ENCODE data around the gene KIF5B. TPM values are rescaled to one million over a fixed set of nuclear protein-coding genes. Genes with fewer than 3 reads are reported as not detected.

Gene KIF5B
- total and polyA plus RNA-seq, 9 of the 15 experiments (the other 6 are each of a cell fraction or from before 2014, with no cell fraction given): 24.4 to 94.4 (median 68.9) TPM

DNA sequence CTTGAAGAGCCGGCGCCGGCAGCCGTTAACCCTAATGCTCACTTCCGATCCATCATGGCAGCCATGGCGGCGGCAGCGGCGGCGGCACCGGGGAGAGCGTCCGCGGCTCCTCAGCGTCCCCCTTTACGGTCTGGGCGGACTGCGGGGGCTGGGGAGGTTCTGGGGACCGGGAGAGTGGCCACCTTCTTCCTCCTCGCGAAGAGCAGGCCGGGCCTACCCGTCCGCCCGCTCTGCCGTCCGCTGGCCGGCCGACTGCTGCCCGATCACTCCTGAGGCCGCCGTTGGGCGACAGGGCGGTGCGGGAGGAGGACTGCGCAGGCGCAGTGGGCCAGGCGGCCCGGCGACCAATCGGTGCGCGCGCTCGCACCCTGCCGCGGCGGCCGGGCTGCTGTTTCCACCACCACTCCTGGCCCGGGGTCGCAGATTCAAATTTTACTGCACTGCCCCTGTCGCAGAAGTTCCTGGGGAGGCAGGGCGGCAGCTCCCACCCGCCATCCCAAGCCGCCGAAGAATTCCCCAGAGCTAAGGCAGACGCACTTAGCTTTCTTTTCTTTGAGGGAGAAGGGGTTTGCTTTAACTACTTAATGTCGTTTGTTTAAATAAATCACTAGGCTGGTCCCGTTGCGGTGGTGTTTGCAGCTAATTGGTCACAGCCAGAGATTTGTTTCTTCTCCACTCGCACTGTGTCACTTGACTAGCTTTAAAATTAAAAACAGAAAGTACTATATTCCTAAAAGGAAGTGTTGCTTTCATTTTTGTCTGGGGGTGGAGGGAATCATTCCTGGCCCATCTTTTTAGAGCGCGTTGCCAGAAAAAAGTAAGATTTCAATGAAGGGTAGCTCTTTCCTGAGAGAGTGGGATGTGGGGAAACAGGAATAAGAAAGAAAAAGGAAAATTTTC is at the start of gene KIF5B (continued):
- TF ChIP-seq, protein P1, sequence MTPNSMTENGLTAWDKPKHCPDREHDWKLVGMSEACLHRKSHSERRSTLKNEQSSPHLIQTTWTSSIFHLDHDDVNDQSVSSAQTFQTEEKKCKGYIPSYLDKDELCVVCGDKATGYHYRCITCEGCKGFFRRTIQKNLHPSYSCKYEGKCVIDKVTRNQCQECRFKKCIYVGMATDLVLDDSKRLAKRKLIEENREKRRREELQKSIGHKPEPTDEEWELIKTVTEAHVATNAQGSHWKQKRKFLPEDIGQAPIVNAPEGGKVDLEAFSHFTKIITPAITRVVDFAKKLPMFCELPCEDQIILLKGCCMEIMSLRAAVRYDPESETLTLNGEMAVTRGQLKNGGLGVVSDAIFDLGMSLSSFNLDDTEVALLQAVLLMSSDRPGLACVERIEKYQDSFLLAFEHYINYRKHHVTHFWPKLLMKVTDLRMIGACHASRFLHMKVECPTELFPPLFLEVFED (CRISPR knock-in tag; conservative IDR thresholded peaks at IDR 0.05): peak; percentile 73; the same call in 1 of the 2 replicates
- TF ChIP-seq XRCC4 (IDR thresholded peaks at IDR 0.05; ENCODE audit: extremely low read depth, insufficient read depth, insufficient read length) (no peak), C11orf30 (IDR thresholded peaks at IDR 0.05; ENCODE audit: low read depth) (no peak), RHOXF2B (CRISPR knock-in tag; conservative IDR thresholded peaks at IDR 0.05) (no peak), NFIX (CRISPR knock-in tag; IDR thresholded peaks at IDR 0.05; ENCODE audit: low read depth) (no peak), MED1 (CRISPR knock-in tag; IDR thresholded peaks at IDR 0.05; ENCODE audit: borderline replicate concordance) (no peak), POLR2AphosphoS2 (IDR thresholded peaks at IDR 0.05; ENCODE audit: low read length) (peak; percentile 60; the same call in 1 of the 2 replicates), ARHGAP35 (IDR thresholded peaks at IDR 0.05; ENCODE audit: partially characterized antibody) (no peak), HDAC3 (IDR thresholded peaks at IDR 0.05; ENCODE audit: borderline replicate concordance, partially characterized antibody) (no peak), ZNF780A (CRISPR knock-in tag; IDR thresholded peaks at IDR 0.05) (no peak), FIP1L1 (IDR thresholded peaks at IDR 0.05; ENCODE audit: low read depth, low read length, poor library complexity, severe bottlenecking) (peak; percentile 72), ZFP36 (IDR thresholded peaks at IDR 0.05; ENCODE audit: low read depth, low read length, partially characterized antibody) (no peak), ZNF165 (CRISPR knock-in tag; IDR thresholded peaks at IDR 0.05; ENCODE audit: borderline replicate concordance) (0 out of 2 replicates have a peak, but pooled peaks have one; percentile 59), RBM22 (IDR thresholded peaks at IDR 0.05; ENCODE audit: low read depth, low read length, poor library complexity, severe bottlenecking) (no peak)
- TF ChIP-seq, protein P2, sequence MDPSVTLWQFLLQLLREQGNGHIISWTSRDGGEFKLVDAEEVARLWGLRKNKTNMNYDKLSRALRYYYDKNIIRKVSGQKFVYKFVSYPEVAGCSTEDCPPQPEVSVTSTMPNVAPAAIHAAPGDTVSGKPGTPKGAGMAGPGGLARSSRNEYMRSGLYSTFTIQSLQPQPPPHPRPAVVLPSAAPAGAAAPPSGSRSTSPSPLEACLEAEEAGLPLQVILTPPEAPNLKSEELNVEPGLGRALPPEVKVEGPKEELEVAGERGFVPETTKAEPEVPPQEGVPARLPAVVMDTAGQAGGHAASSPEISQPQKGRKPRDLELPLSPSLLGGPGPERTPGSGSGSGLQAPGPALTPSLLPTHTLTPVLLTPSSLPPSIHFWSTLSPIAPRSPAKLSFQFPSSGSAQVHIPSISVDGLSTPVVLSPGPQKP (CRISPR knock-in tag; IDR thresholded peaks at IDR 0.05): no peak
- TF ChIP-seq, protein P3, sequence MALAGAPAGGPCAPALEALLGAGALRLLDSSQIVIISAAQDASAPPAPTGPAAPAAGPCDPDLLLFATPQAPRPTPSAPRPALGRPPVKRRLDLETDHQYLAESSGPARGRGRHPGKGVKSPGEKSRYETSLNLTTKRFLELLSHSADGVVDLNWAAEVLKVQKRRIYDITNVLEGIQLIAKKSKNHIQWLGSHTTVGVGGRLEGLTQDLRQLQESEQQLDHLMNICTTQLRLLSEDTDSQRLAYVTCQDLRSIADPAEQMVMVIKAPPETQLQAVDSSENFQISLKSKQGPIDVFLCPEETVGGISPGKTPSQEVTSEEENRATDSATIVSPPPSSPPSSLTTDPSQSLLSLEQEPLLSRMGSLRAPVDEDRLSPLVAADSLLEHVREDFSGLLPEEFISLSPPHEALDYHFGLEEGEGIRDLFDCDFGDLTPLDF (CRISPR knock-in tag; IDR thresholded peaks at IDR 0.05): no peak
- TF ChIP-seq, protein P4, sequence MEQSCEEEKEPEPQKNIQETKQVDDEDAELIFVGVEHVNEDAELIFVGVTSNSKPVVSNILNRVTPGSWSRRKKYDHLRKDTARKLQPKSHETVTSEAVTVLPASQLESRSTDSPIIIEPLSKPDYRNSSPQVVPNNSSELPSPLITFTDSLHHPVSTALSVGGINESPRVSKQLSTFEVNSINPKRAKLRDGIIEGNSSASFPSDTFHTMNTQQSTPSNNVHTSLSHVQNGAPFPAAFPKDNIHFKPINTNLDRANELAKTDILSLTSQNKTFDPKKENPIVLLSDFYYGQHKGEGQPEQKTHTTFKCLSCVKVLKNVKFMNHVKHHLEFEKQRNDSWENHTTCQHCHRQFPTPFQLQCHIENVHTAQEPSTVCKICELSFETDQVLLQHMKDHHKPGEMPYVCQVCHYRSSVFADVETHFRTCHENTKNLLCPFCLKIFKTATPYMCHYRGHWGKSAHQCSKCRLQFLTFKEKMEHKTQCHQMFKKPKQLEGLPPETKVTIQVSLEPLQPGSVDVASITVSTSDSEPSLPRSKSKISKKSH (CRISPR knock-in tag; IDR thresholded peaks at IDR 0.05): no peak
- TF ChIP-seq, protein P5, sequence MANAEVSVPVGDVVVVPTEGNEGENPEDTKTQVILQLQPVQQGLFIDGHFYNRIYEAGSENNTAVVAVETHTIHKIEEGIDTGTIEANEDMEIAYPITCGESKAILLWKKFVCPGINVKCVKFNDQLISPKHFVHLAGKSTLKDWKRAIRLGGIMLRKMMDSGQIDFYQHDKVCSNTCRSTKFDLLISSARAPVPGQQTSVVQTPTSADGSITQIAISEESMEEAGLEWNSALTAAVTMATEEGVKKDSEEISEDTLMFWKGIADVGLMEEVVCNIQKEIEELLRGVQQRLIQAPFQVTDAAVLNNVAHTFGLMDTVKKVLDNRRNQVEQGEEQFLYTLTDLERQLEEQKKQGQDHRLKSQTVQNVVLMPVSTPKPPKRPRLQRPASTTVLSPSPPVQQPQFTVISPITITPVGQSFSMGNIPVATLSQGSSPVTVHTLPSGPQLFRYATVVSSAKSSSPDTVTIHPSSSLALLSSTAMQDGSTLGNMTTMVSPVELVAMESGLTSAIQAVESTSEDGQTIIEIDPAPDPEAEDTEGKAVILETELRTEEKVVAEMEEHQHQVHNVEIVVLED (CRISPR knock-in tag; IDR thresholded peaks at IDR 0.05): no peak; the same call in 1 of the 2 replicates

All from K562 (cell line).